HEK293 (cell line): Measurements from ENCODE around the gene TMEM181.

ENCODE experiments used
- BCL11B ChIP-seq: fragments of 450-650 bp; formaldehyde crosslinking; IDR thresholded peaks from 2 replicates; pipeline ENCODE4 v1.5.1; 2016; ENCODE audit warnings: low read depth, missing biosample characterization, missing genetic modification characterization
- GLIS2 ChIP-seq: fragments of 450-650 bp; formaldehyde crosslinking; IDR thresholded peaks from 2 replicates; pipeline ENCODE4 v1.5.1; 2016; ENCODE audit warnings: missing biosample characterization, missing genetic modification characterization
- HIC1 ChIP-seq: fragments of 450-650 bp; formaldehyde crosslinking; IDR thresholded peaks from 2 replicates; pipeline ENCODE4 v1.5.1; 2016; ENCODE audit warnings: missing biosample characterization, missing genetic modification characterization
- HOXA7 ChIP-seq: sonication (generic); formaldehyde crosslinking; IDR thresholded peaks from 2 replicates; pipeline ENCODE4 v1.8.1; 2022; ENCODE audit warnings: missing genetic modification reagents, borderline replicate concordance
- HOXC10 ChIP-seq: sonication (generic); formaldehyde crosslinking; IDR thresholded peaks from 2 replicates; pipeline ENCODE4 v1.8.1; 2023; ENCODE audit warnings: mild to moderate bottlenecking, missing genetic modification reagents
- KLF8 ChIP-seq: fragments of 450-650 bp; formaldehyde crosslinking; IDR thresholded peaks from 2 replicates; pipeline ENCODE4 v1.5.1; 2016; ENCODE audit warnings: missing biosample characterization, missing genetic modification characterization
- MYNN ChIP-seq: fragments of 450-650 bp; formaldehyde crosslinking; IDR thresholded peaks from 2 replicates; pipeline ENCODE4 v1.5.1; 2016; ENCODE audit warnings: missing biosample characterization, missing genetic modification characterization, borderline replicate concordance
- MZF1 ChIP-seq: fragments of 450-650 bp; formaldehyde crosslinking; IDR thresholded peaks from 2 replicates; pipeline ENCODE4 v1.5.1; 2017; ENCODE audit warnings: missing biosample characterization, missing genetic modification characterization, borderline replicate concordance
- RBAK ChIP-seq: fragments of 450-650 bp; formaldehyde crosslinking; IDR thresholded peaks from 2 replicates; pipeline ENCODE4 v1.5.1; 2016; ENCODE audit warnings: missing biosample characterization, missing genetic modification characterization
- REPIN1 ChIP-seq: fragments of 450-650 bp; formaldehyde crosslinking; IDR thresholded peaks from 2 replicates; pipeline ENCODE4 v1.5.1; 2017; ENCODE audit warnings: missing biosample characterization, missing genetic modification characterization, low read depth
- ZBTB48 ChIP-seq: fragments of 450-650 bp; formaldehyde crosslinking; IDR thresholded peaks from 2 replicates; pipeline ENCODE4 v1.5.1; 2016; ENCODE audit warnings: missing biosample characterization, missing genetic modification characterization
- ZBTB7A ChIP-seq: fragments of 450-650 bp; formaldehyde crosslinking; IDR thresholded peaks from 2 replicates; pipeline ENCODE4 v1.5.1; 2016; ENCODE audit warnings: low read depth, missing biosample characterization, missing genetic modification characterization
- ZBTB8A ChIP-seq: fragments of 450-650 bp; formaldehyde crosslinking; IDR thresholded peaks from 2 replicates; pipeline ENCODE4 v1.5.1; 2016; ENCODE audit warnings: missing biosample characterization, missing genetic modification characterization
- ZFP3 ChIP-seq: fragments of 450-650 bp; formaldehyde crosslinking; IDR thresholded peaks from 2 replicates; pipeline ENCODE4 v1.5.1; 2016; ENCODE audit warnings: low read depth, missing biosample characterization, missing genetic modification characterization
- ZNF114 ChIP-seq: fragments of 450-650 bp; formaldehyde crosslinking; IDR thresholded peaks from 2 replicates; pipeline ENCODE4 v1.5.0; 2017; ENCODE audit warnings: missing biosample characterization, missing genetic modification characterization
- ZNF138 ChIP-seq: fragments of 450-650 bp; formaldehyde crosslinking; IDR thresholded peaks from 2 replicates; pipeline ENCODE4 v1.5.1; 2016; ENCODE audit warnings: missing biosample characterization, missing genetic modification characterization, borderline replicate concordance
- ZNF146 ChIP-seq: fragments of 450-650 bp; formaldehyde crosslinking; IDR thresholded peaks from 2 replicates; pipeline ENCODE4 v1.5.1; 2016; ENCODE audit warnings: missing biosample characterization, missing genetic modification characterization
- ZNF202 ChIP-seq: fragments of 450-650 bp; formaldehyde crosslinking; IDR thresholded peaks from 2 replicates; pipeline ENCODE4 v1.5.1; 2016; ENCODE audit warnings: missing biosample characterization, missing genetic modification characterization, borderline replicate concordance
- ZNF24 ChIP-seq: fragments of 450-650 bp; formaldehyde crosslinking; IDR thresholded peaks from 2 replicates; pipeline ENCODE4 v1.5.1; 2016; ENCODE audit warnings: missing biosample characterization, missing genetic modification characterization
- ZNF354C ChIP-seq: fragments of 450-650 bp; formaldehyde crosslinking; IDR thresholded peaks from 2 replicates; pipeline ENCODE4 v1.5.1; 2016; ENCODE audit warnings: missing biosample characterization, missing genetic modification characterization, low read depth, borderline replicate concordance
- ZNF416 ChIP-seq: fragments of 450-650 bp; formaldehyde crosslinking; IDR thresholded peaks from 2 replicates; pipeline ENCODE4 v1.5.1; 2016; ENCODE audit warnings: missing biosample characterization, missing genetic modification characterization
- ZNF423 ChIP-seq: fragments of 450-650 bp; formaldehyde crosslinking; IDR thresholded peaks from 2 replicates; pipeline ENCODE4 v1.5.1; 2016; ENCODE audit warnings: missing biosample characterization, missing genetic modification characterization
- ZNF501 ChIP-seq: fragments of 450-650 bp; formaldehyde crosslinking; IDR thresholded peaks from 2 replicates; pipeline ENCODE4 v1.5.1; 2016; ENCODE audit warnings: missing biosample characterization, missing genetic modification characterization
- ZNF561 ChIP-seq: fragments of 450-650 bp; IDR thresholded peaks from 2 replicates; pipeline ENCODE4 v1.5.1; 2018; ENCODE audit warnings: missing biosample characterization, missing genetic modification characterization, borderline replicate concordance
- ZNF645 ChIP-seq: fragments of 450-650 bp; formaldehyde crosslinking; IDR thresholded peaks from 2 replicates; pipeline ENCODE4; 2016; ENCODE audit warnings: missing biosample characterization, missing genetic modification characterization
- ZNF692 ChIP-seq: fragments of 450-650 bp; formaldehyde crosslinking; IDR thresholded peaks from 2 replicates; pipeline ENCODE4 v1.5.1; 2016; ENCODE audit warnings: missing biosample characterization, missing genetic modification characterization
- ZNF707 ChIP-seq: fragments of 450-650 bp; formaldehyde crosslinking; IDR thresholded peaks from 2 replicates; pipeline ENCODE4 v1.5.1; 2016; ENCODE audit warnings: missing biosample characterization, missing genetic modification characterization
- ZNF747 ChIP-seq: fragments of 450-650 bp; formaldehyde crosslinking; IDR thresholded peaks from 2 replicates; pipeline ENCODE4 v1.5.1; 2016; ENCODE audit warnings: missing biosample characterization, missing genetic modification characterization
- TF ChIP-seq, protein P1 (sequence below): sonication (generic); formaldehyde crosslinking; IDR thresholded peaks from 2 replicates; pipeline ENCODE4 v1.8.1; 2022; ENCODE audit warnings: mild to moderate bottlenecking, moderate library complexity, missing genetic modification reagents
- TF ChIP-seq, protein P2 (sequence below): fragments of 450-650 bp; formaldehyde crosslinking; IDR thresholded peaks from 2 replicates; pipeline ENCODE4 v1.5.1; 2017; ENCODE audit warnings: missing biosample characterization, missing genetic modification characterization
- TF ChIP-seq, protein P3 (sequence below): fragments of 450-650 bp; formaldehyde crosslinking; IDR thresholded peaks from 2 replicates; pipeline ENCODE4 v1.5.1; 2016; ENCODE audit warnings: missing biosample characterization, missing genetic modification characterization

Gene TMEM181

DNA sequence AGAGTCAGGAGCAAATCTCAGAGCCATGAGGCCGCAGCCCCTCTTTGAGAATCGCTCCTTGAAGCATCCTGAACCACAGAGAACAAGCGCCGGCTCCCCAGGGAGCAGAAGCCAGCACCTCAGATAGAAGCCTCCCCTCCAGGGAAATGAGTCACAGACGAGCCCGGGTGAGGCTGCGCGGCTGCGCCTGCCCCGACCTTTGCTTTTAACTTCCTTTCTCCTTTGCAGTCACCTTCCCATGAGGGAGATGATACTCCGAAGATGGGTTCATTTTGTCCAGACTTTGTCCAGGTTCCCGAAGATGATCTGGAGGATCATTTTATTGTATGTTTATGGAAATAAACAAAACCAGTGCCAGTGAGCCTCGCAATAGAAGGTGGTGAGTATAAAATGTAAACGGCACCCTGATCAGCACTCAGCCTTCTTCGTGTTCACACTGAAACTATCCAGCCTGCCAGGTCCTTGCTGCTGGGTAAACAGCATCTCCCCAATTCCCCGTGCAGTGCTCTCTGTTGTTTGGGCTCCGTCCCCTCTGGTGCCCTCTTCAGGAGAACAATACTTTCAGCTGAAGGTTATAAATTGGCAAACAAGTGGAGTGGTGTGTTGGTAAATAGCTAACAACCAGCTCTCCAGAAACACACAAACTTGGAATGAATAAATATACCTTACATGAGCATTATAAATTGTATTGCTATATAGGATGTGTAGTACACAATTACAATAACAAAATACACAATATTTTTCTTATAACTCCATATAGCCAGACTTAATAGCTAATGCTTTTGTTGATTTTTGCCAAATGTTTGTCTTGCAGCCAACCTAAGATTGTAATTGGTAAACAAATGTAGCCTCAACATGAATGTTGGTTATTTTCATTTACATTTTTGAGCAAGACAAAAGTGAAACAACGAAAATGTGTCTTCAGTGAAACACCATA, 41.4 kb upstream of the TMEM181 start (continued):
- 0 out of 2 replicates have a peak, but pooled peaks have one; percentile 25 for TF ChIP-seq ZBTB48 (tag by site-specific recombination)
- TF ChIP-seq ZNF645 (tag by site-specific recombination) = no peak
- TF ChIP-seq ZNF747 = no peak
- TF ChIP-seq ZNF423 (tag by site-specific recombination) = peak; percentile 85
- TF ChIP-seq ZBTB8A (tag by site-specific recombination) = peak; percentile 47; the same call in 1 of the 2 replicates
- TF ChIP-seq RBAK (tag by site-specific recombination) = no peak
- peak; percentile 58; the same call in 1 of the 2 replicates for TF ChIP-seq GLIS2
- peak; percentile 86; the same call in 1 of the 2 replicates for TF ChIP-seq MZF1 (tag by site-specific recombination)
- TF ChIP-seq ZNF24 (tag by site-specific recombination) = no peak
- TF ChIP-seq REPIN1 (tag by site-specific recombination) = no peak
- TF ChIP-seq BCL11B (tag by site-specific recombination) = no peak
- TF ChIP-seq, protein P1, sequence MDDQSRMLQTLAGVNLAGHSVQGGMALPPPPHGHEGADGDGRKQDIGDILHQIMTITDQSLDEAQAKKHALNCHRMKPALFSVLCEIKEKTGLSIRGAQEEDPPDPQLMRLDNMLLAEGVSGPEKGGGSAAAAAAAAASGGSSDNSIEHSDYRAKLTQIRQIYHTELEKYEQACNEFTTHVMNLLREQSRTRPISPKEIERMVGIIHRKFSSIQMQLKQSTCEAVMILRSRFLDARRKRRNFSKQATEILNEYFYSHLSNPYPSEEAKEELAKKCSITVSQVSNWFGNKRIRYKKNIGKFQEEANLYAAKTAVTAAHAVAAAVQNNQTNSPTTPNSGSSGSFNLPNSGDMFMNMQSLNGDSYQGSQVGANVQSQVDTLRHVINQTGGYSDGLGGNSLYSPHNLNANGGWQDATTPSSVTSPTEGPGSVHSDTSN (CRISPR knock-in tag) = no peak
- TF ChIP-seq ZNF354C (tag by site-specific recombination) = no peak
- no peak for TF ChIP-seq ZNF202 (tag by site-specific recombination)
- TF ChIP-seq ZNF561 = peak; percentile 72; the same call in 1 of the 2 replicates
- no peak for TF ChIP-seq ZBTB7A (tag by site-specific recombination)
- peak; percentile 30; the same call in 1 of the 2 replicates for TF ChIP-seq ZNF501 (tag by site-specific recombination)
- no peak for TF ChIP-seq KLF8
- no peak for TF ChIP-seq MYNN (tag by site-specific recombination)
- no peak for TF ChIP-seq ZNF146 (tag by site-specific recombination)
- no peak for TF ChIP-seq ZNF707 (tag by site-specific recombination)
- TF ChIP-seq HOXA7 = no peak
- TF ChIP-seq, protein P2, sequence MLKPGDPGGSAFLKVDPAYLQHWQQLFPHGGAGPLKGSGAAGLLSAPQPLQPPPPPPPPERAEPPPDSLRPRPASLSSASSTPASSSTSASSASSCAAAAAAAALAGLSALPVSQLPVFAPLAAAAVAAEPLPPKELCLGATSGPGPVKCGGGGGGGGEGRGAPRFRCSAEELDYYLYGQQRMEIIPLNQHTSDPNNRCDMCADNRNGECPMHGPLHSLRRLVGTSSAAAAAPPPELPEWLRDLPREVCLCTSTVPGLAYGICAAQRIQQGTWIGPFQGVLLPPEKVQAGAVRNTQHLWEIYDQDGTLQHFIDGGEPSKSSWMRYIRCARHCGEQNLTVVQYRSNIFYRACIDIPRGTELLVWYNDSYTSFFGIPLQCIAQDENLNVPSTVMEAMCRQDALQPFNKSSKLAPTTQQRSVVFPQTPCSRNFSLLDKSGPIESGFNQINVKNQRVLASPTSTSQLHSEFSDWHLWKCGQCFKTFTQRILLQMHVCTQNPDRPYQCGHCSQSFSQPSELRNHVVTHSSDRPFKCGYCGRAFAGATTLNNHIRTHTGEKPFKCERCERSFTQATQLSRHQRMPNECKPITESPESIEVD (tag by site-specific recombination) = no peak
- TF ChIP-seq ZNF138 = no peak
- TF ChIP-seq ZNF692 = no peak; the same call in none of the 2 replicates
- no peak for TF ChIP-seq HIC1
- TF ChIP-seq, protein P3, sequence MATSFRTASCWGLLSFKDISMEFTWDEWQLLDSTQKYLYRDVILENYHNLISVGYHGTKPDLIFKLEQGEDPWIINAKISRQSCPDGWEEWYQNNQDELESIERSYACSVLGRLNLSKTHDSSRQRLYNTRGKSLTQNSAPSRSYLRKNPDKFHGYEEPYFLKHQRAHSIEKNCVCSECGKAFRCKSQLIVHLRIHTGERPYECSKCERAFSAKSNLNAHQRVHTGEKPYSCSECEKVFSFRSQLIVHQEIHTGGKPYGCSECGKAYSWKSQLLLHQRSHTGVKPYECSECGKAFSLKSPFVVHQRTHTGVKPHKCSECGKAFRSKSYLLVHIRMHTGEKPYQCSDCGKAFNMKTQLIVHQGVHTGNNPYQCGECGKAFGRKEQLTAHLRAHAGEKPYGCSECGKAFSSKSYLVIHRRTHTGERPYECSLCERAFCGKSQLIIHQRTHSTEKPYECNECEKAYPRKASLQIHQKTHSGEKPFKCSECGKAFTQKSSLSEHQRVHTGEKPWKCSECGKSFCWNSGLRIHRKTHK (tag by site-specific recombination) = no peak
- TF ChIP-seq ZNF114 (tag by site-specific recombination) = no peak
- no peak for TF ChIP-seq HOXC10 (CRISPR knock-in tag)
- TF ChIP-seq ZNF416 (tag by site-specific recombination) = no peak
- no peak for TF ChIP-seq ZFP3 (tag by site-specific recombination)
